Erythroblast (primary cell): ENCODE results near the gene POR.

Experiments
- GATA1 ChIP-seq: IDR thresholded peaks from 2 replicates; pipeline ENCODE4 v1.6.1; 2011; ENCODE audit warnings: low read depth, mild to moderate bottlenecking, control low read depth, low read length, moderate library complexity
- POLR2A ChIP-seq: IDR thresholded peaks from 2 replicates; pipeline ENCODE4 v1.6.1; 2011; ENCODE audit warnings: mild to moderate bottlenecking, low read length

- TF ChIP-seq POLR2A (no peak), GATA1 (no peak)
Measured at GRCh38 chr7:75968561-75969001, 53.6 kb downstream of the POR start.
